Endothelial cell of hepatic sinusoid (primary cell): ENCODE measurements around the gene SLC9A3.

Experiments
- in situ Hi-C: cut with HindIII; loops from 2 replicates; pipeline ENCODE4 v1.10.0; 2017; ENCODE audit warnings: low sequenced_read_pairs

Gene SLC9A3

GRCh38 chr5:539469-540070 lies 15.3 kb upstream of the SLC9A3 start:
- in situ Hi-C loops: no loop called here

GRCh38 chr5:538801-539468 lies 14.7 kb upstream of the SLC9A3 start:
- in situ Hi-C loops: no loop called here

- in situ Hi-C loops: no loop called here
Measured at GRCh38 chr5:538271-538771, 14.1 kb upstream of the SLC9A3 start.

- in situ Hi-C loops: no loop called here
Measured at GRCh38 chr5:537621-538071, 13.4 kb upstream of the SLC9A3 start.

- in situ Hi-C loops: no loop called here
Measured at GRCh38 chr5:537098-537497, 12.8 kb upstream of the SLC9A3 start.

GRCh38 chr5:535846-536698 lies 11.8 kb upstream of the SLC9A3 start:
- in situ Hi-C loops: no loop called here

- in situ Hi-C loops: no loop called here
Measured at GRCh38 chr5:534743-535671, 10.8 kb upstream of the SLC9A3 start.

- in situ Hi-C loops: no loop called here
Measured at GRCh38 chr5:533955-534742, 9.9 kb upstream of the SLC9A3 start.

GRCh38 chr5:533243-533954 lies 9.2 kb upstream of the SLC9A3 start:
- in situ Hi-C loops: no loop called here

- in situ Hi-C loops: no loop called here
Measured at GRCh38 chr5:532521-533242, 8.4 kb upstream of the SLC9A3 start.

- in situ Hi-C loops: no loop called here
Measured at GRCh38 chr5:531749-532315, 7.6 kb upstream of the SLC9A3 start.

GRCh38 chr5:531101-531748 lies 7.0 kb upstream of the SLC9A3 start:
- in situ Hi-C loops: no loop called here

- in situ Hi-C loops: no loop called here
Measured at GRCh38 chr5:530001-530955, 6.0 kb upstream of the SLC9A3 start.

- in situ Hi-C loops: no loop called here
Measured at GRCh38 chr5:528629-529511, 4.6 kb upstream of the SLC9A3 start.
